ENCODE results near the gene ST6GALNAC1. TPM values are rescaled to one million over a fixed set of nuclear protein-coding genes. Genes with fewer than 3 reads are reported as not detected.

Gene ST6GALNAC1
- total and polyA plus RNA-seq, 2 of the 13 experiments (the other 11 are each of a cell fraction or from before 2014, with no cell fraction given) = not detected

GRCh38 chr17:76626442-76626841 is 17.1 kb downstream of the ST6GALNAC1 start:
- intact Hi-C loops (cut with micrococcal nuclease; ENCODE audit: unreplicated experiment) = no loop called here
- POLR2A ChIA-PET = interaction anchor here (3.6 kb wide), 1 partner anchor 45 kb away, joined by 17 read pairs; no protein-coding TSS in a partner anchor
- WGBS (ENCODE audit: low lambda C conversion rate) = 57% methylated on average over 11 of the region's 11 CpGs
- CTCF ChIA-PET (ENCODE audit: low intra/inter-chr PET ratio, low total read pairs) = no interaction called here
- Histone ChIP-seq H3K79me2 (ENCODE audit: insufficient read depth, low read length) (no peaks in the 10 kb centered on the region), H3K36me3 (replicated peaks in 1 of 2; ENCODE audit: control insufficient read depth in 1 of 2, insufficient read depth in 2 of 2, low read length in 2 of 2) (no peaks in the 10 kb centered on the region), H3K4me2 (ENCODE audit: low read depth, low read length) (no peak overlapping the region), H3K9me3 (ENCODE audit: low read length) (no peaks in the 10 kb centered on the region), H3K4me1 (ENCODE audit: insufficient read depth, low read length) (peaks cover 29% of the 10 kb centered on the region), H3K9ac (ENCODE audit: insufficient read depth, low read depth, low read length) (no peak overlapping the region), H3K27ac (ENCODE audit: extremely low read length, insufficient read depth, low read length) (no peak overlapping the region), H4K20me1 (ENCODE audit: insufficient read depth, low read length) (no peaks in the 10 kb centered on the region), H3K4me3 (replicated peaks in 1 of 3; ENCODE audit: insufficient read depth in 1 of 3, low read depth in 2 of 3, low read length in 3 of 3) (no peak overlapping the region), H3K27me3 (ENCODE audit: control insufficient read depth in 1 of 2, insufficient read depth in 2 of 2, low read length in 2 of 2) (peaks cover 0 to 2% of the 10 kb centered on the region in 2 experiments; a peak in 1 of 5 replicates), H2AFZ (ENCODE audit: low read length) (no peak overlapping the region)
- no TSS peak for BruUV-seq (replicated peaks)
- TF ChIP-seq CEBPB (IDR thresholded peaks at IDR 0.05; ENCODE audit: borderline replicate concordance, low read depth, low read length) (peak; percentile 23; the same call in 1 of the 2 replicates), SKI (IDR thresholded peaks at IDR 0.05; ENCODE audit: partially characterized antibody) (no peak), IRX3 (CRISPR knock-in tag; IDR thresholded peaks at IDR 0.05; ENCODE audit: borderline replicate concordance, low read depth) (no peak), ZSCAN5A (CRISPR knock-in tag; IDR thresholded peaks at IDR 0.05; ENCODE audit: borderline replicate concordance) (no peak), HOXA3 (CRISPR knock-in tag; IDR thresholded peaks at IDR 0.05) (no peak), HBP1 (CRISPR knock-in tag; IDR thresholded peaks at IDR 0.05; ENCODE audit: low read depth) (no peak), HMGXB4 (CRISPR knock-in tag; IDR thresholded peaks at IDR 0.05; ENCODE audit: borderline replicate concordance in 1 of 2, low read depth in 1 of 2) (no peak), SAFB2 (CRISPR knock-in tag; IDR thresholded peaks at IDR 0.05; ENCODE audit: borderline replicate concordance, low read depth) (no peak)
- in situ Hi-C loops (cut with HindIII; ENCODE audit: extremely low pct_ligation_motif_present, low pct_unique_long_range_greater_than_20kb) = loop anchor here (5.0 to 10.0 kb wide), 2 partner anchors 62 to 104 kb away; a partner anchor contains a TSS
- DNase-seq (ENCODE audit: low spot score) (no peak), FAIRE-seq (no peak), ATAC-seq (no peak)

Data from HepG2 (cell line).